OCI-LY7 (cell line): ENCODE measurements around the gene PRRG3. TPM values are rescaled to one million over a fixed set of nuclear protein-coding genes. Genes with fewer than 3 reads are reported as not detected.

Source experiments
- BruUV-seq: library from RNA; stranded (reverse); fragments of 400-500 nt; replicated peaks from 2 replicates; lab custom pipeline; 2021; lab: Mats Ljungman, UMichigan
- CTCF ChIA-PET: fragments of 300-600 bp; sonication (Branson Sonifier 250); formaldehyde crosslinking; loops from one replicate; lab custom pipeline; 2022; ENCODE audit warnings: antibody characterized with exemption; ENCODE audit not compliant: unreplicated experiment; lab: Charles Lee
- POLR2A ChIA-PET: fragments of 300-600 bp; sonication (Branson Sonifier 250); formaldehyde crosslinking; loops from one replicate; lab custom pipeline; 2022; ENCODE audit warnings: antibody characterized with exemption; lab: Charles Lee
- DNase-seq: peaks from one replicate; pipeline ENCODE4 v3.0.0-alpha.2; 2015; ENCODE audit warnings: low spot score
- H2AFZ ChIP-seq: fragments of 200-600 bp; sonication (generic), shearing (Covaris generic); 2 replicates; pipeline ENCODE4 v1.6.1; 2014; ENCODE audit warnings: mild to moderate bottlenecking, antibody characterized with exemption, low read length, moderate library complexity
- H3K27ac ChIP-seq: fragments of 200-600 bp; sonication (generic); 2 replicates; pipeline ENCODE4 v1.5.1; 2014; ENCODE audit warnings: mixed run types, low read depth, mild to moderate bottlenecking, moderate library complexity, low read length, inconsistent platforms; ENCODE audit not compliant: poor library complexity, severe bottlenecking
- H3K36me3 ChIP-seq: fragments of 200-600 bp; sonication (generic); 2 replicates; pipeline ENCODE4 v1.6.1; 2014; ENCODE audit warnings: mild to moderate bottlenecking, antibody characterized with exemption, low read length, moderate library complexity, mixed read lengths; ENCODE audit not compliant: insufficient read depth
- H3K4me1 ChIP-seq: fragments of 200-600 bp; sonication (generic); 2 replicates; pipeline ENCODE4 v1.5.1; 2014; ENCODE audit warnings: mild to moderate bottlenecking, low read length; ENCODE audit not compliant: insufficient read depth, poor library complexity, severe bottlenecking
- H3K4me2 ChIP-seq: fragments of 200-600 bp; sonication (generic); 2 replicates; pipeline ENCODE4 v1.6.1; 2014; ENCODE audit warnings: mild to moderate bottlenecking, low read length
- H3K4me3 ChIP-seq: fragments of 200-600 bp; sonication (generic); 2 replicates; pipeline ENCODE4 v1.5.1; 2014; ENCODE audit warnings: mild to moderate bottlenecking, low read depth, low read length; ENCODE audit not compliant: poor library complexity, severe bottlenecking
- H3K79me2 ChIP-seq: fragments of 200-600 bp; sonication (generic); 2 replicates; pipeline ENCODE4 v1.6.1; 2016; ENCODE audit warnings: low read depth, mild to moderate bottlenecking, low read length, moderate library complexity, mixed read lengths; ENCODE audit not compliant: insufficient read depth
- H3K9me2 ChIP-seq: fragments of 200-600 bp; sonication (generic); 2 replicates; pipeline ENCODE4 v1.6.1; 2016; ENCODE audit warnings: mild to moderate bottlenecking, low read length, mixed read lengths; ENCODE audit not compliant: insufficient read depth
- H3K9me3 ChIP-seq: fragments of 200-600 bp; sonication (generic); 2 replicates; pipeline ENCODE4 v1.6.1; 2014; ENCODE audit warnings: mild to moderate bottlenecking, mixed run types, low read length, mixed read lengths
- H4K20me1 ChIP-seq: fragments of 200-600 bp; sonication (generic); 2 replicates; pipeline ENCODE4 v1.6.1; 2014; ENCODE audit warnings: mild to moderate bottlenecking, antibody characterized with exemption, low read length, moderate library complexity, mixed read lengths; ENCODE audit not compliant: insufficient read depth
- EZH2phosphoT487 ChIP-seq: fragments of 200-600 bp; sonication (generic); IDR thresholded peaks from 2 replicates; pipeline ENCODE4 v1.6.1; 2018; ENCODE audit warnings: low read depth, borderline replicate concordance, mild to moderate bottlenecking, mixed run types, antibody characterized with exemption, low read length, moderate library complexity, mixed read lengths
- intact Hi-C: fragments of 100-400 bp; cut with micrococcal nuclease; formaldehyde crosslinking; loops from one replicate; pipeline ENCODE4 v1.10.0; 2022; ENCODE audit not compliant: unreplicated experiment
- total RNA-seq, 2 experiments: library from RNA; depleted of rRNA in 1 of 2; stranded (reverse); fragments of >200 nt in 1 of 2; shearing (Covaris generic) in 1 of 2; gene quantifications; 2 replicates each; pipeline ENCODE4 v1.2.3, GENCODE V29; 2014 to 2022
- TF ChIP-seq, protein P1 (sequence below): fragments of 200-600 bp; sonication (generic); conservative IDR thresholded peaks from 2 replicates; pipeline ENCODE4 v1.5.1; 2014; ENCODE audit warnings: mild to moderate bottlenecking, antibody characterized with exemption, low read length, moderate library complexity, mixed read lengths

Gene PRRG3
- total RNA-seq, 2 experiments from 2014 or later, result not detected

GRCh38 chrX:151697522-151697921 lies 2.3 kb downstream of the PRRG3 start:
- Histone ChIP-seq H4K20me1 (no peaks in the 10 kb centered on the region), H3K4me1 (no peaks in the 10 kb centered on the region), H3K9me3 (no peaks in the 10 kb centered on the region), H3K4me2 (no peak overlapping the region), H3K79me2 (no peaks in the 10 kb centered on the region), H3K4me3 (no peak overlapping the region), H3K27ac (no peak overlapping the region), H3K36me3 (no peaks in the 10 kb centered on the region), H3K9me2 (no peaks in the 10 kb centered on the region), H2AFZ (no peak overlapping the region)
- intact Hi-C loops, result no loop called here
- POLR2A ChIA-PET, result no interaction called here
- no peak for DNase-seq
- CTCF ChIA-PET, result no interaction called here
- no TSS peak for BruUV-seq
- no peak for TF ChIP-seq EZH2phosphoT487
- TF ChIP-seq, protein P1, sequence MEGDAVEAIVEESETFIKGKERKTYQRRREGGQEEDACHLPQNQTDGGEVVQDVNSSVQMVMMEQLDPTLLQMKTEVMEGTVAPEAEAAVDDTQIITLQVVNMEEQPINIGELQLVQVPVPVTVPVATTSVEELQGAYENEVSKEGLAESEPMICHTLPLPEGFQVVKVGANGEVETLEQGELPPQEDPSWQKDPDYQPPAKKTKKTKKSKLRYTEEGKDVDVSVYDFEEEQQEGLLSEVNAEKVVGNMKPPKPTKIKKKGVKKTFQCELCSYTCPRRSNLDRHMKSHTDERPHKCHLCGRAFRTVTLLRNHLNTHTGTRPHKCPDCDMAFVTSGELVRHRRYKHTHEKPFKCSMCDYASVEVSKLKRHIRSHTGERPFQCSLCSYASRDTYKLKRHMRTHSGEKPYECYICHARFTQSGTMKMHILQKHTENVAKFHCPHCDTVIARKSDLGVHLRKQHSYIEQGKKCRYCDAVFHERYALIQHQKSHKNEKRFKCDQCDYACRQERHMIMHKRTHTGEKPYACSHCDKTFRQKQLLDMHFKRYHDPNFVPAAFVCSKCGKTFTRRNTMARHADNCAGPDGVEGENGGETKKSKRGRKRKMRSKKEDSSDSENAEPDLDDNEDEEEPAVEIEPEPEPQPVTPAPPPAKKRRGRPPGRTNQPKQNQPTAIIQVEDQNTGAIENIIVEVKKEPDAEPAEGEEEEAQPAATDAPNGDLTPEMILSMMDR, result no peak

GRCh38 chrX:151698485-151698884 lies 3.2 kb downstream of the PRRG3 start:
- Histone ChIP-seq H3K4me1 (no peaks in the 10 kb centered on the region), H2AFZ (no peak overlapping the region), H3K9me2 (no peaks in the 10 kb centered on the region), H4K20me1 (no peaks in the 10 kb centered on the region), H3K36me3 (no peaks in the 10 kb centered on the region), H3K4me3 (no peak overlapping the region), H3K4me2 (no peak overlapping the region), H3K79me2 (no peaks in the 10 kb centered on the region), H3K27ac (no peak overlapping the region), H3K9me3 (no peaks in the 10 kb centered on the region)
- BruUV-seq, result no TSS peak
- ChIA-PET POLR2A (no interaction called here), CTCF (no interaction called here)
- TF ChIP-seq, protein P1, result no peak
- no peak for TF ChIP-seq EZH2phosphoT487
- no peak for DNase-seq
- intact Hi-C loops, result no loop called here

- DNase-seq, result no peak
- Histone ChIP-seq H3K4me3 (no peak overlapping the region), H4K20me1 (no peaks in the 10 kb centered on the region), H3K9me3 (no peaks in the 10 kb centered on the region), H3K36me3 (no peaks in the 10 kb centered on the region), H2AFZ (no peak overlapping the region), H3K79me2 (no peaks in the 10 kb centered on the region), H3K4me1 (no peaks in the 10 kb centered on the region), H3K9me2 (no peaks in the 10 kb centered on the region), H3K4me2 (no peak overlapping the region), H3K27ac (no peak overlapping the region)
- CTCF ChIA-PET, result no interaction called here
- intact Hi-C loops, result no loop called here
- POLR2A ChIA-PET, result no interaction called here
- BruUV-seq, result no TSS peak
- TF ChIP-seq, protein P1, result no peak
- no peak for TF ChIP-seq EZH2phosphoT487
Measured at GRCh38 chrX:151699746-151700145, 4.5 kb downstream of the PRRG3 start.
